GM10266 (cell line): ENCODE data around the gene RIMS4.

Source experiments
- DNase-seq: peaks from one replicate; pipeline ENCODE4 v3.0.0; 2012; ENCODE audit errors: extremely low spot score
- TF ChIP-seq, protein P1 (sequence below): IDR thresholded peaks from 2 replicates; pipeline ENCODE4 v1.5.1; 2012; ENCODE audit warnings: mild to moderate bottlenecking, low read depth; ENCODE audit not compliant: control insufficient read depth, insufficient read depth; ENCODE audit errors: missing control alignments

The RIMS4 gene

DNA sequence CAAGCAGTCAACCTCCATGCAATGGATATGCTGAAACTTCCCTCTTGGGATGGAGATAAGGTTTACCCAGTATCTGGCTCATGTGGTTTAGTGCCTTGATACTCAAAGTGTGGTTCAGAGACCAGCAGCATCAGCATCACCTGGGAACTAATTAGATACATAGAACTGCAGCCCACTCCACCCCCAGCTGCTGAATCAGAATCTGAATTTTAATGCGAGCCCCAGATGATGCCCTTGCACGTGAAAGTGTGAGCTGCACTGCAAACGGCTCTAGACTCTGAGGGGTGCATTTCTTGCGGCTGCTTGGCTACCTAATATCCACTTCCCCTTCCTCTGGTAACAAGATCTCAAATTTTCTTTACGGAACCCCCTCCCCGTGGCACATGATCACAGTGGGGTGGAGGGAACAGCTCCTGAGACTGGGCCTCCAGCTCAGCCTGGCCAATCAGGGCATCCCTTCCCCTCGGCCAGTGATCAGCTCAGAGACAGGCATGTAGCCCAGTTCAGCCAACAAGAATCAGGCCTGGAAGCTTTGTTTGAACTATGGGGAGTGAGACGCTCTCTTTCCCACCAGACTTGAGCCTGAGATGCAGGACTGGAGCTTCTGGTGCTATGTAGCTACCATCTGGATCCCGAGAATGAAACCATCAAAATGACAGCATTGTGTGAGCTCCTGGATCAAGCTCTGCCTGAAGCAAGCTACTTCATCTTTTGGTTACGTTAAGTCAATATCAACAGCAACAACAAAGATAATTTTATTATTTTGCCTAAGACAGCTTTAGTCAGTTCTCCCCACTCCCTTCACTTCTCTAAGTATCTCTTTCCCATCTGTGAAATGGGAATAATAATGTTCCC is 51.9 kb downstream of the RIMS4 start:
- TF ChIP-seq, protein P1, sequence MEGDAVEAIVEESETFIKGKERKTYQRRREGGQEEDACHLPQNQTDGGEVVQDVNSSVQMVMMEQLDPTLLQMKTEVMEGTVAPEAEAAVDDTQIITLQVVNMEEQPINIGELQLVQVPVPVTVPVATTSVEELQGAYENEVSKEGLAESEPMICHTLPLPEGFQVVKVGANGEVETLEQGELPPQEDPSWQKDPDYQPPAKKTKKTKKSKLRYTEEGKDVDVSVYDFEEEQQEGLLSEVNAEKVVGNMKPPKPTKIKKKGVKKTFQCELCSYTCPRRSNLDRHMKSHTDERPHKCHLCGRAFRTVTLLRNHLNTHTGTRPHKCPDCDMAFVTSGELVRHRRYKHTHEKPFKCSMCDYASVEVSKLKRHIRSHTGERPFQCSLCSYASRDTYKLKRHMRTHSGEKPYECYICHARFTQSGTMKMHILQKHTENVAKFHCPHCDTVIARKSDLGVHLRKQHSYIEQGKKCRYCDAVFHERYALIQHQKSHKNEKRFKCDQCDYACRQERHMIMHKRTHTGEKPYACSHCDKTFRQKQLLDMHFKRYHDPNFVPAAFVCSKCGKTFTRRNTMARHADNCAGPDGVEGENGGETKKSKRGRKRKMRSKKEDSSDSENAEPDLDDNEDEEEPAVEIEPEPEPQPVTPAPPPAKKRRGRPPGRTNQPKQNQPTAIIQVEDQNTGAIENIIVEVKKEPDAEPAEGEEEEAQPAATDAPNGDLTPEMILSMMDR, result no peak
- no peak for DNase-seq

DNA sequence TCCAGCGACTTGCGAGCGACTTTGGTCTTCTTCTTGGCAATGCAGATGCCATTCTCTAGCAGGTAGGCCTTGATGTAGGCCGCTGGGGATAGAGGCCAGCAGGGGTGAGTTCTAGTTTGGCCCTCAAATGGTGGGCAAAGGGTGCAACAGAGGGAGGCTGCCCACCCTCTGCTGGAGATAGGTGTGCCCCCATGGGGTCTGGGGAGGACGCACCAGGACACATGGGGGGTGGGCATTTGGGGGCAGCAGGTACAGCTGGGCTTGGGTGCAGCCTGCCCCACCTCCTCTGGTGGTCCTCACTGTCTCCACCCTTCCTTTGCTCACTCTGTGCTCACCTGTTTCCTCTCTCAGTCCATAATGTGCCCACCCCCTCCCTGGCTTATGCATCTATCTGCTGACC is 53.4 kb downstream of the RIMS4 start:
- DNase-seq, result no peak
- TF ChIP-seq, protein P1, result no peak

DNA sequence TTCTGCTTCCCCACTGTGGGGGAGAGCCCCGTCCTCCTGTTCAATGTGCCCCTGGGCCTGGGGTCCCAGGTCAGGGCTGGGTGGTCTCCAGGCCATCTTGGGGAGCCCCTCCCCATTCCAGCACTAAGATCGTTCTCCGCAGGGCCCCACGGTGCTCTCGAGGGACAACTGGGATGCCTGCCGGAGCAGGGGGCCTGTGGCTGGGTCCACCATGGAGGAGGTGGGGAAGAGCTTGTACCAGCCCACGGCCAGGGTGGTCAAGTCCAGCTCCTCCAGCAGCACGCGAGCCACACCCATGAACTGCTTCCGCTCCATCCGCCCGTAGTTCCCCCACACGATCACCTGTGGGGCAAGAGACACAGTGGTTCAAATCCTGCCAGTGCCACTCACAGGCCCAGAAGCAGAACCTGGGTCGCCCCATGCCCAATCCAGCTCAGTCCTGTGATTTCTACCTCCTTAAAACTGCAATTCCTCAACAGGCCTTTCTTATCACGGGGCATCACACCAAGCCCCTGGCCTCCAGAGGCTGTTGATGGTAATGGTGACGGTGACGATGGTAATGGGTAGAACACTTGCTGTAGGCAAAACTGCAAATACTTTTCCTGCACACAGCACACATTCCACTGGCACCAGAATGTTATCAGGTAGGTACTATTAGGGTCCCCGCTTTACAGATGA is 54.2 kb downstream of the RIMS4 start:
- DNase-seq, result no peak
- TF ChIP-seq, protein P1, result no peak

DNA sequence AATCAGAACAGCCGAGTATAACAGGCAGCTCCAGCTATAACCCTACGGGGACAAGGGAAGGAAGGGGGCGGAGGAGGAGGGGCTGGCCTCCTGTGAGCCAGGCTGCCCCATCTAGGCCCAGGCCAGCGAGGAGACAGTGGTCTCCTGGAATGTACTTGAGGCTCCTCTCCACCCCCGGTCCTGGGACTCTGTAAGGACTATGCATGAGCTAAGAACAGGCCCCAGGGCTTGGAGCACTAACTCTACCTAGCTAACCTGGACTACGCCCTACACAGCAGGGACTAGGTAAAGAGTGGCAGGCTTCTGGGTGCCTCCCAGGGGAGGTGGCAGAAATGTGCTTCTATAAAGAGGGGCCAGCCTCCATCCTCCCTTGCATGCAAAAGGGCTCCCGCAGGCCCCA is 55.8 kb downstream of the RIMS4 start:
- TF ChIP-seq, protein P1, result no peak
- no peak for DNase-seq

DNA sequence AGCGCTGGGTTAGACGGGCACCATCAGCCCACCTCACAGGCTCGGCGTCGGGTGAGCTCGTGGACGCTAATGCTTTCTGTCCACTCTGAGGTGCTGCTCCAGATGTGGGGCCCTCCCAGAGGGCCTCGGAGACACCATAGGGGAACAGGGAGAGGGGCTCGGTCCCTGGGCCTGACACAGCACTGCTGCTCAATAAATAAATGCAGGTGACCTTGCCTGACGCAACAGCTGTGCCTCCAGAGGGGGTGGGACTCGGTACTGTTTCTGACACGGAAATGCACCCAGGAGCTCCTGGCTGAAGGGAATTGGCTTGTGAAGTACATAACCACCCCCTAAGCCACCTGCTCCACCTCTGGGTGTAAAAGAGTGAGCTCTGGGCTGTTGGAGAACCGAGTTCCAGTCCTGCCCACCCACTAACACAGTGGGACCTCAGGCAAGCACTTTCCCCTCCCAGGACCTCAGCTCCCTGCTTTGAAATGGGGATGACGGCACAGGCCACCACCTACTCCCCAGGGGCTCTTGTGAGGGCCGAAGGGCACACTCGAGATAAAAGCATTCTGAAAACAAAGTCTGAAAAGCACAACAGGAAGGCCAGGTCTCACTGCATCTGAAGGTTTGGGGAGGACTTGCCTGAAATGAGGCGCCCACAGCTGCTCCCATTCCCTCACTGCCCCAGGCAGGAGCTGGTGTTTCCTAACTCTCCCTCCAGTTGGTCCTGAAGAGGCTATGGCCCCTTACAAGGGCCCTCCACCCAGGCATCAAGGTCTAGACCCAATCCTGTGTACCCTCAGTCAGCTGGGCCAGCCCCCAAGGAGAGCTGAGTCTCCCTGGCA is 58.0 kb downstream of the RIMS4 start:
- TF ChIP-seq, protein P1, result no peak
- DNase-seq, result no peak

DNA sequence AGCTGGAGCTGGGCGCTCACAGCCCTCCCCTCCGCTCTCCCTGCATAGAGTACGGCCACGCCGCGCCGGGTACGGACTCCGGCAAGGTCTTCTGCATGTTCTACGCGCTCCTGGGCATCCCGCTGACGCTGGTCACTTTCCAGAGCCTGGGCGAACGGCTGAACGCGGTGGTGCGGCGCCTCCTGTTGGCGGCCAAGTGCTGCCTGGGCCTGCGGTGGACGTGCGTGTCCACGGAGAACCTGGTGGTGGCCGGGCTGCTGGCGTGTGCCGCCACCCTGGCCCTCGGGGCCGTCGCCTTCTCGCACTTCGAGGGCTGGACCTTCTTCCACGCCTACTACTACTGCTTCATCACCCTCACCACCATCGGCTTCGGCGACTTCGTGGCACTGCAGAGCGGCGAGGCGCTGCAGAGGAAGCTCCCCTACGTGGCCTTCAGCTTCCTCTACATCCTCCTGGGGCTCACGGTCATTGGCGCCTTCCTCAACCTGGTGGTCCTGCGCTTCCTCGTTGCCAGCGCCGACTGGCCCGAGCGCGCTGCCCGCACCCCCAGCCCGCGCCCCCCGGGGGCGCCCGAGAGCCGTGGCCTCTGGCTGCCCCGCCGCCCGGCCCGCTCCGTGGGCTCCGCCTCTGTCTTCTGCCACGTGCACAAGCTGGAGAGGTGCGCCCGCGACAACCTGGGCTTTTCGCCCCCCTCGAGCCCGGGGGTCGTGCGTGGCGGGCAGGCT is 60.1 kb downstream of the RIMS4 start:
- DNase-seq, result no peak
- TF ChIP-seq, protein P1, result peak; percentile 19
